CD14-positive monocyte (primary cell): ENCODE data around the gene TAC4. TPM values are rescaled to one million over a fixed set of nuclear protein-coding genes. Genes with fewer than 3 reads are reported as not detected.

Experiments
- DNase-seq, 3 donors: peaks; one replicate each; pipeline ENCODE4 v3.0.0-alpha.2; 2011 to 2022
- H2AFZ ChIP-seq: 2 replicates; pipeline ENCODE4 v1.6.0; 2012; ENCODE audit warnings: mild to moderate bottlenecking, low read depth, low read length, inconsistent platforms; ENCODE audit not compliant: insufficient read depth, poor library complexity, severe bottlenecking
- H3K27ac ChIP-seq, 2 donors: 1 replicate in 1 of 2; 2 replicates in 1 of 2; pipeline ENCODE4 v1.5.1; 2012 to 2013; ENCODE audit warnings: low read length in 2 of 2, control low read depth in 1 of 2, inconsistent platforms in 1 of 2, low read depth in 1 of 2, mild to moderate bottlenecking in 1 of 2
- H3K27me3 ChIP-seq, 2 donors: one replicate each; pipeline versions ENCODE4 v1.6.0 to v1.6.1; 2011 to 2013; ENCODE audit warnings: low read length in 2 of 2; ENCODE audit not compliant: control insufficient read depth in 2 of 2, insufficient read depth in 2 of 2
- H3K36me3 ChIP-seq, 2 donors: replicated peaks in 1 of 2; 1 replicate in 1 of 2; 2 replicates in 1 of 2; pipeline versions ENCODE4 v1.5.1 to v1.6.1; 2012 to 2013; ENCODE audit warnings: low read length in 2 of 2, control low read depth in 1 of 2, inconsistent platforms in 1 of 2, mild to moderate bottlenecking in 1 of 2; ENCODE audit not compliant: insufficient read depth in 2 of 2, control insufficient read depth in 1 of 2
- H3K4me1 ChIP-seq, 2 donors: 1 replicate in 1 of 2; 2 replicates in 1 of 2; pipeline versions ENCODE4 v1.5.1 to v1.6.1; 2012 to 2013; ENCODE audit warnings: low read length in 2 of 2, control low read depth in 1 of 2, inconsistent platforms in 1 of 2, mild to moderate bottlenecking in 1 of 2, moderate library complexity in 1 of 2; ENCODE audit not compliant: insufficient read depth in 2 of 2, control insufficient read depth in 1 of 2
- H3K4me2 ChIP-seq: replicated peaks from 2 replicates; pipeline ENCODE3; 2012; ENCODE audit warnings: low read length, moderate library complexity, mild to moderate bottlenecking; ENCODE audit not compliant: poor library complexity, severe bottlenecking; ENCODE audit errors: extremely low read depth
- H3K4me3 ChIP-seq, 3 experiments: fragments of 200-600 bp in 1 of 3; sonication (generic) in 1 of 3; replicated peaks in 1 of 3; 1 replicate in 2 of 3; 2 replicates in 1 of 3; pipeline ENCODE4 v1.5.1; 2011 to 2013; ENCODE audit warnings: low read length in 3 of 3, mild to moderate bottlenecking in 3 of 3, control low read depth in 2 of 3, low read depth in 2 of 3, inconsistent platforms in 1 of 3, moderate library complexity in 1 of 3
- H3K79me2 ChIP-seq: 2 replicates; pipeline ENCODE4 v1.6.0; 2012; ENCODE audit warnings: mild to moderate bottlenecking, control low read depth, inconsistent platforms, low read length, moderate library complexity; ENCODE audit not compliant: insufficient read depth
- H3K9ac ChIP-seq: 2 replicates; pipeline ENCODE4 v1.6.0; 2017; ENCODE audit warnings: low read length, mild to moderate bottlenecking; ENCODE audit not compliant: insufficient read depth, poor library complexity, severe bottlenecking
- H3K9me3 ChIP-seq, 2 donors: replicated peaks in 1 of 2; 1 replicate in 1 of 2; 2 replicates in 1 of 2; pipeline versions ENCODE4 v1.5.1 to v1.6.1; 2012 to 2013; ENCODE audit warnings: low read length in 2 of 2, control low read depth in 1 of 2; ENCODE audit not compliant: control insufficient read depth in 1 of 2, insufficient read depth in 1 of 2
- H4K20me1 ChIP-seq: 2 replicates; pipeline ENCODE4 v1.6.0; 2012; ENCODE audit warnings: mild to moderate bottlenecking, low read length, control low read depth, moderate library complexity; ENCODE audit not compliant: insufficient read depth
- H3K27ac Mint-ChIP-seq, 7 donors: one replicate each; pipeline ENCODE4 v1.8.0; 2020; ENCODE audit warnings: mild to moderate bottlenecking in 7 of 7, mixed read lengths in 7 of 7, moderate library complexity in 6 of 7, inconsistent platforms in 2 of 7
- H3K27me3 Mint-ChIP-seq, 3 donors: one replicate each; pipeline ENCODE4 v1.8.0; 2021 to 2022; ENCODE audit warnings: low read depth in 3 of 3, mild to moderate bottlenecking in 3 of 3, mixed read lengths in 3 of 3, moderate library complexity in 3 of 3, inconsistent platforms in 1 of 3
- H3K36me3 Mint-ChIP-seq, 2 donors: one replicate each; pipeline ENCODE4 v1.8.0; 2020; ENCODE audit warnings: mixed read lengths in 2 of 2, inconsistent platforms in 1 of 2, mild to moderate bottlenecking in 1 of 2
- H3K4me1 Mint-ChIP-seq: one replicate; pipeline ENCODE4 v1.8.0; 2020; ENCODE audit warnings: mild to moderate bottlenecking, mixed read lengths
- H3K4me3 Mint-ChIP-seq, 2 donors: one replicate each; pipeline ENCODE4 v1.8.0; 2020; ENCODE audit warnings: mild to moderate bottlenecking in 2 of 2, mixed read lengths in 2 of 2, moderate library complexity in 1 of 2
- H3K9me3 Mint-ChIP-seq, 7 donors: one replicate each; pipeline ENCODE4 v1.8.0; 2020 to 2022; ENCODE audit warnings: mixed read lengths in 7 of 7, mild to moderate bottlenecking in 6 of 7, moderate library complexity in 6 of 7, inconsistent platforms in 2 of 7
- CTCF ChIP-seq: fragments of 200-600 bp; IDR thresholded peaks from one replicate; pipeline ENCODE4 v1.8.0; 2022; ENCODE audit warnings: antibody characterized with exemption, mild to moderate bottlenecking
- WGBS: methylation state at CpG from one replicate; pipeline ENCODE4 v1.1.5; 2013; ENCODE audit warnings: missing lambda C conversion rate; ENCODE audit not compliant: insufficient coverage; 5-methylcytosine and 5-hydroxymethylcytosine counted together
- intact Hi-C, 2 donors: fragments of 100-400 bp; cut with micrococcal nuclease; formaldehyde crosslinking; loops; one replicate each; pipeline versions ENCODE4 v1.15.0 to v1.15.1; 2023
- polyA plus RNA-seq, 3 donors: library from polyadenylated mRNA; depleted of rRNA in 1 of 3; unstranded in 2 of 3; stranded (reverse) in 1 of 3; fragments of 300-500 nt in 2 of 3; fragments of >200 nt in 1 of 3; fragmentation: Illumina TruSeq in 2 of 3; gene quantifications; 1 replicate in 2 of 3; 2 replicates in 1 of 3; pipeline ENCODE4 v1.2.3, GENCODE V29; 2012 to 2021

The TAC4 gene
- polyA plus RNA-seq, 3 donors = not detected

GRCh38 chr17:49789243-49789578, 58.7 kb downstream of the TAC4 start:
- Histone ChIP-seq H3K27ac (peak overlapping the region in 1 of 2 donors; percentile 99), H3K36me3 (peaks cover 26 to 43% of the 10 kb centered on the region in 2 donors), H3K9me3 (no peaks in the 10 kb centered on the region), H3K9ac (no peak overlapping the region), H3K4me1 (peaks cover 21 to 27% of the 10 kb centered on the region in 2 donors), H3K4me3 (peak overlapping the region; percentile 20 to 96 (median 34)), H3K4me2 (peak overlapping the region; percentile 88), H3K27me3 (no peaks in the 10 kb centered on the region), H2AFZ (no peak overlapping the region), H4K20me1 (peaks cover 51% of the 10 kb centered on the region), H3K79me2 (peaks cover 58% of the 10 kb centered on the region)
- Mint-ChIP-seq H3K36me3 (peaks cover 30 to 43% of the 10 kb centered on the region in 2 donors), H3K27me3 (peaks cover 0 to 1% (median 0%) of the 10 kb centered on the region in 3 donors), H3K4me1 (peaks cover 28% of the 10 kb centered on the region), H3K9me3 (peaks cover 0 to 3% (median 0%) of the 10 kb centered on the region in 7 donors), H3K27ac (peak overlapping the region; percentile 76 to 99 (median 99)), H3K4me3 (peak overlapping the region; percentile 87 to 92)
- DNase-seq = no peak
- intact Hi-C loops = loop anchor here (2.0 to 5.0 kb wide), 3 partner anchors 80 to 372 kb away; no protein-coding TSS in a partner anchor
- no peak for TF ChIP-seq CTCF
- WGBS = 0% methylated on average over 11 of the region's 17 CpGs

GRCh38 chr17:49788478-49789242, 59.2 kb downstream of the TAC4 start, which contains the start of gene KAT7:
KAT7 (plus strand) TSS chr17:49788681; CDS start chr17:49788835, 154 bp downstream.
- H3K79me2 ChIP-seq = peaks cover 52% of the 10 kb centered on the region
- WGBS = under 1% methylated on average over 55 of the region's 59 CpGs

More at GRCh38 chr17:49788478-49789242, 59.2 kb downstream of the TAC4 start, which contains the start of gene KAT7:
- peak within 1 kb of the TSS; percentile 68 to 97 (median 96) for H3K4me3 ChIP-seq
- H2AFZ ChIP-seq = peak within 1 kb of the TSS; percentile 99
- Mint-ChIP-seq H3K4me3 (peak within 1 kb of the TSS; percentile 92 to 96), H3K27ac (peak within 1 kb of the TSS; percentile 96 to 99 (median 99)), H3K36me3 (peaks cover 28 to 38% of the 10 kb centered on the region in 2 donors), H3K27me3 (peaks cover 0 to 1% (median 0%) of the 10 kb centered on the region in 3 donors), H3K9me3 (peaks cover 0 to 3% (median 0%) of the 10 kb centered on the region in 7 donors), H3K4me1 (peaks cover 29% of the 10 kb centered on the region)
- peaks cover 46% of the 10 kb centered on the region for H4K20me1 ChIP-seq
- intact Hi-C loops = loop anchor here (2.0 to 5.0 kb wide), 3 partner anchors 80 to 371 kb away; no protein-coding TSS in a partner anchor
- no peak for TF ChIP-seq CTCF
- peak within 1 kb of the TSS; percentile 88 for H3K4me2 ChIP-seq
- no peaks in the 10 kb centered on the region for H3K27me3 ChIP-seq
- H3K27ac ChIP-seq = peak within 1 kb of the TSS; percentile 87 to 99
- H3K9ac ChIP-seq = peak within 1 kb of the TSS; percentile 96
- H3K9me3 ChIP-seq = no peaks in the 10 kb centered on the region
- DNase-seq = peak; percentile 99 to 100 (median 99)
- peaks cover 21 to 37% of the 10 kb centered on the region in 2 donors for H3K36me3 ChIP-seq
- peaks cover 21 to 27% of the 10 kb centered on the region in 2 donors for H3K4me1 ChIP-seq

Other genes with a start within 250 kb of the TAC4 start
- gene SPOP, start 170.0 kb downstream of the TAC4 start, polyA plus RNA-seq = 10 to 100 TPM; 41.3 to 65.5 (median 63.2) TPM
- gene SLC35B1, start 140.1 kb downstream of the TAC4 start, polyA plus RNA-seq = 10 to 100 TPM; 56.0 to 61.0 (median 58.8) TPM
- 10 to 100 TPM; 11.8 to 34.9 (median 17.9) TPM for gene FAM117A, start 83.9 kb downstream of the TAC4 start, polyA plus RNA-seq
- 10 to 100 TPM; 17.5 to 28.1 (median 18.1) TPM for gene KAT7, start 59.4 kb downstream of the TAC4 start, polyA plus RNA-seq
- 1 to 10 TPM in 1 of 3 donors, under 1 TPM in 1, not detected in 1; 0.20 to 3.5 TPM for gene DLX4, start 121.1 kb upstream of the TAC4 start, polyA plus RNA-seq
- gene DLX3, start 147.2 kb upstream of the TAC4 start, polyA plus RNA-seq = not detected
- gene ITGA3, start 208.0 kb upstream of the TAC4 start, polyA plus RNA-seq = under 1 TPM in 2 of 3 donors, not detected in 1; 0.31 to 0.36 TPM
- 10 to 100 TPM; 15.9 to 43.0 (median 23.4) TPM for gene PDK2, start 247.3 kb upstream of the TAC4 start, polyA plus RNA-seq